ENCODE data around the gene CELA2A. TPM values are rescaled to one million over a fixed set of nuclear protein-coding genes. Genes with fewer than 3 reads are reported as not detected.
"Not testable (repeated sequence)": the region's sequence is repeated elsewhere in the genome, so short reads cannot be mapped to it uniquely, and the experiment has no call there.

Gene CELA2A
- total RNA-seq, 1 donor from 2014 or later, result not detected

DNA sequence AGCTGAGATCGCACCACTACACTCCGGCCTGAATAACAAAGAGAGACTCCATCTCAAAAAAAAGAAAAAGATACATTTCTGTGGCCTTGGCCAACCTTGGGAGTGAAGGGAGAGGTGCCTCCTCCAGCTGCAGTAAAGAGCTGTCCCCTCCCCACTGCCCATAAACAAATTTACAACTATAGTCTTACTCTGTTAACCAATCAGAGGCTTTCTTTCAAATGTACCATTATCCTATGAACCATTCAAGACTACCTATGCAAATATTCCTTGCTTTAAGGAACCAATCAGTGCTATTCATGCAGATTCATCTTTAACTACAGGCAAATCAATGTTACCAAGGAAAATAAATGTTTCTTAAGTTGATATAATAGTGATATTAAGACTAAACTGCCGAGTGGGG is 20.4 kb downstream of the CELA2A start:
- no peak for ATAC-seq (ENCODE audit: low read depth)
- Mint-ChIP-seq H3K27ac (no peak overlapping the region), H3K9me3 (no peaks in the 10 kb centered on the region), H3K36me3 (ENCODE audit: low read depth) (no peaks in the 10 kb centered on the region), H3K27me3 (no peaks in the 10 kb centered on the region), H3K4me1 (no peaks in the 10 kb centered on the region), H3K4me3 (no peak overlapping the region)
- intact Hi-C loops (cut with micrococcal nuclease), result no loop called here
- ChIA-PET CTCF (no interaction called here), POLR2A (no interaction called here)
- TF ChIP-seq CTCF (IDR thresholded peaks at IDR 0.05), result no peak
- no peak for DNase-seq

DNA sequence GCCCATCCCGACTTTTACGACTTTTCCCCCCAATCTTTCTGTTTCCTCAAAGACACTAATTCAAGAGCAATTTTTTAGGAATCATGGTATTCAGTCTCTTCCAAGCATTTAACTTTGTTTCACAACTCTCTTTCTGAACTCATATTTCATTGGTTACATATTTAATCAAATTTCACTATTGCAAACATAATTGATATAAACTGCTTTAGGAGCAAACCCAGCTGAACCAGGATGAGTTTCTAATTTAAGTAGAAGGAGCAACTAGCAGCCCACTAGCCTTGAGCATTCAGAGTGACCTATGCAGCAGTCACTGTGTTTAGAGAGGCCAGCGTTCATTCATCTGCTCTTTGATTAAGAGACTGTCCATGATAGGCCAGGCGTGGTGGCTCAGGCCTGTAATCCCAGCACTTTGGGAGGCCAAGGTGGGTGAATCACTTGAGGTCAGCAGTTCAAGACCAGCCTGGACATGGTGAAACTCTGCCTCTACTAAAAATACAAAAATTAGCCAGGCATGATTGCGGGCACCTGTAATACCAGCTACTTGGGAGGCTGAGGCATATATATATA is 21.2 kb downstream of the CELA2A start:
- H3K9me3 Mint-ChIP-seq, result no peaks in the 10 kb centered on the region
- no peak overlapping the region for H3K4me3 Mint-ChIP-seq
- no peaks in the 10 kb centered on the region for H3K27me3 Mint-ChIP-seq
- no peak overlapping the region for H3K27ac Mint-ChIP-seq
- TF ChIP-seq CTCF (IDR thresholded peaks at IDR 0.05), result no peak
- CTCF ChIA-PET, result no interaction called here
- DNase-seq (no peak), ATAC-seq (ENCODE audit: low read depth) (no peak)
- H3K36me3 Mint-ChIP-seq (ENCODE audit: low read depth), result no peaks in the 10 kb centered on the region
- intact Hi-C loops (cut with micrococcal nuclease), result no loop called here
- POLR2A ChIA-PET, result no interaction called here
- no peaks in the 10 kb centered on the region for H3K4me1 Mint-ChIP-seq

DNA sequence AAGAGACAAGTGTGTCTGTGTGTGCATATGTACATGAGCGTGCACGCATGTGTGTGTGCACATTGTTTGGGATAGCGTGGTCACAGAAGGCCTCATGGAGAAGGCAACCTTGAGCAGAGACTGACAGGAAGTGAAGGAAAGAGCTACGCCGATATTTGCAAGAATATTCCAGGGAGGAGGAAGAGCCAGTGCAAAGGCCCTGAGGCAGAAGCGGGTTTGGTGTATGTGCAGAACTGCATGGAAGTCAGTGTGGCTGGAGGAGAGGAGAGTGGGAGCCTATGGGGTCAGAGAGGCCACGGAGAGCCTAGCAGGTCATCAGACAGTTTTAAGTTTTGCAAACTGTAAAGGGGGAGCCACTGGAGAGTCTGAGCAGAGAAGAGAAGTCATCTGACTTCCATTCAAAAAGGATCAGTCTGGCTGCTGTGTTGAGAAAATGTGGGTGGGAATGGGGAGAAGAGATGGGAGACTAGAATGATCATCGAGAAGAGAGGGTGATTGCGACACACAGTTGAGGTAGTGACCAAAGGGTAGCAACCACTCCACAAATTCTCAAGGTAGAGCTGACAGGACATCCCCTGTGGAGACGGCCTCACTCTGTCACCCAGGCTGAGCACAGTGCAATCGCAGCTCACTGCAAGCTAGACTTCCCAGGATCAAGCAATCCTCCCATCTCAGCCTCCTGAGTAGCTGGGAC is 23.3 kb downstream of the CELA2A start:
- Mint-ChIP-seq H3K4me1 (no peaks in the 10 kb centered on the region), H3K36me3 (ENCODE audit: low read depth) (no peaks in the 10 kb centered on the region), H3K27ac (no peak overlapping the region), H3K4me3 (no peak overlapping the region), H3K9me3 (no peaks in the 10 kb centered on the region), H3K27me3 (no peaks in the 10 kb centered on the region)
- TF ChIP-seq CTCF (IDR thresholded peaks at IDR 0.05), result no peak
- ChIA-PET CTCF (no interaction called here), POLR2A (no interaction called here)
- intact Hi-C loops (cut with micrococcal nuclease), result no loop called here
- ATAC-seq (ENCODE audit: low read depth) (no peak), DNase-seq (no peak)

GRCh38 chr1:15482455-15482854 is 25.9 kb downstream of the CELA2A start:
- DNase-seq; H3K27me3 Mint-ChIP-seq; H3K4me3 Mint-ChIP-seq; H3K27ac Mint-ChIP-seq; POLR2A ChIA-PET; H3K4me1 Mint-ChIP-seq; H3K9me3 Mint-ChIP-seq; ATAC-seq (ENCODE audit: low read depth); intact Hi-C loops (cut with micrococcal nuclease); CTCF ChIA-PET: not testable (repeated sequence)
- H3K36me3 Mint-ChIP-seq (ENCODE audit: low read depth), result peaks cover 19% of the 10 kb centered on the region

GRCh38 chr1:15482983-15483543 is 26.5 kb downstream of the CELA2A start:
- H3K9me3 Mint-ChIP-seq; CTCF ChIA-PET; H3K4me3 Mint-ChIP-seq; intact Hi-C loops (cut with micrococcal nuclease); POLR2A ChIA-PET; H3K27ac Mint-ChIP-seq; ATAC-seq (ENCODE audit: low read depth); H3K27me3 Mint-ChIP-seq; H3K4me1 Mint-ChIP-seq; DNase-seq: not testable (repeated sequence)
- H3K36me3 Mint-ChIP-seq (ENCODE audit: low read depth), result peaks cover 20% of the 10 kb centered on the region

- ATAC-seq (ENCODE audit: low read depth), result no peak
- no peak for TF ChIP-seq CTCF (IDR thresholded peaks at IDR 0.05)
- Mint-ChIP-seq H3K36me3 (ENCODE audit: low read depth) (peaks cover 25% of the 10 kb centered on the region), H3K9me3 (no peaks in the 10 kb centered on the region), H3K4me3 (no peak overlapping the region), H3K27me3 (no peaks in the 10 kb centered on the region), H3K4me1 (no peaks in the 10 kb centered on the region), H3K27ac (no peak overlapping the region)
- intact Hi-C loops (cut with micrococcal nuclease), result no loop called here
- POLR2A ChIA-PET, result no interaction called here
- DNase-seq, result no peak
- CTCF ChIA-PET, result no interaction called here
These were observed 27.4 kb downstream of the CELA2A start for GRCh38 chr1:15483971-15484370.

- H3K4me3 Mint-ChIP-seq; H3K4me1 Mint-ChIP-seq; intact Hi-C loops (cut with micrococcal nuclease); DNase-seq; H3K9me3 Mint-ChIP-seq; H3K27ac Mint-ChIP-seq; CTCF ChIA-PET; ATAC-seq (ENCODE audit: low read depth); H3K27me3 Mint-ChIP-seq; POLR2A ChIA-PET: not testable (repeated sequence)
- peaks cover 28% of the 10 kb centered on the region for H3K36me3 Mint-ChIP-seq (ENCODE audit: low read depth)
These were observed 27.9 kb downstream of the CELA2A start for GRCh38 chr1:15484443-15484842.
